NCI-H748 (cell line): ENCODE results near the gene BRSK1.
A peak's percentile ranks its signal among the peaks of the same experiment; 100 is the strongest.

Experiments
- DNase-seq: peaks from one replicate; lab custom pipeline; 2025; ENCODE audit not compliant: unreplicated experiment; lab: John Stamatoyannopoulos, UW

BRSK1 gene

DNA sequence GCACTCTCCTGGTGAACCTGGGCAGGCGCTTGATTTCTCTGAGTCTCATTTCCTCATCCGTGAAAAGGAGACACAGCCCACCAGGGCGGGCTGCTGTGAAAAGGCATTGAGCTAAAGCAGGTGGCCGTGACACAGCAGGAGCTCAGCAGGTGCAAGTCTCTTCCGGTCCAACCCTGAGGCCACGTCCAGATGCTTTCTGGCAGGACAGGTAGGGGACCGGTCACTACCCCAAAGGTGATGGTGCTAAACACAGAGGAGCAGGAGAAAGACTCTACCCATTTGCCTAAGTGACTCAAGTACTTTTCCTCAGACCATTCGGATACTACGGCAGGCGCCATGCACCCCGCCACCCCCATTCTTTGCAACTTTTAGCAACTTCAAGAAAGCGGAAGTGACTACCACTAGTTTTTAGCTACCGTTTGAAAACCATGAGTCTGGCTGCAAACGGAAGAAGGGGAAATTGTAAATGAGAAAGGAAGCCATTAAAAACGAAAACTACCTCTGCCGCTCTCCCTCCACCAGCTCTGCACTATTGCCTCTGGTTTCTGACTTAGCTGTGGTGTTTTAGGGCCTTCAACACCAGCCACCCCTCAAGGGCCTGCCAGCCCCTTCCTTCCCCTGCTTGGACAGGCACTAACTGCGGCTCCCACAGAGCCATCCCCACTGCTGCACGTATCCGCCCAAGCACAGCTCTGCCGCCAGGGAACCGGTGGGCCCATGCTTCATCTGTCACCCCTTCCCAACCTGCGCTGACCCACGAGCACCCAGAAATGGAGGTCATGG is 29.8 kb upstream of the BRSK1 start:
- DNase-seq: peak; percentile 91

GRCh38 chr19:55254625-55254977 is 29.2 kb upstream of the BRSK1 start:
- DNase-seq: no peak

DNA sequence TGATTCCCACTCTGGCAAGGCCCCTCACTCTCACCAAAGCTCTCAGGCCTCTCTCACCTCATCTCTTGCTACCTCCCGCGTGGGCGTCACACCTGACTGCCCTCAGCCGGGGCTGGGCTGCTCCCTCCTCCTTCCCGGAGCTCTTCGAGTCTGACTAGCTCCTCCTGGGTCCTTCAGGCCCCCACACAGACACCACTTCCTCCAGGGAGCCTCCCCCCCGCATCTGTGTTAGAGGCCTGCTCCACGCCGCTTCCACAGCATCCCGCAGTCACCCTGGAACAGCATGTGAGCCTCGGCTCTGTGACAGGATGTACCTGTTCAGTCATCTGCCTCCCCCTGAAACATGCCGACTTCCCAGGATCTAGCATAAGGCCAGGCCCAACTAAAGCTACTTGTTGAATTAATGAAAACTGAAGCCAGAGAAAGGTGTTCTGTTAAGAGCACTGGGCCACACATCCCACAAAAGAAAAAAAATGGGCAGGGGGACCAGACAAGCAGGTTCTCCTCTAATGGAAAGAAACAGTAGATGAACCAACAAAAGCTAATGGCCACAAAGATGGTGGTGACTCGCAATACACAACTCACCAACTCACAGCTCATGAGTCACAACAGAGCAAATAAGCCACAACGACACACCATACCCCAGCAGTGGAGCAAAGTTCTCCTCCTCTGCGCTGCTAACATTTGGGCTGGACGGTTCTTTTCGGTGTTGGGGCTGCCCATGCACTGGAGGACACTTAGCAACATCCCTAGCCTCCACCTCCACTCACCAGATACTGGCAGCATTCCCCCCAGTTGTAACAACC is 28.0 kb upstream of the BRSK1 start:
- no peak for DNase-seq

GRCh38 chr19:55256562-55257460 is 27.0 kb upstream of the BRSK1 start:
- DNase-seq: no peak

GRCh38 chr19:55257461-55258420 is 26.1 kb upstream of the BRSK1 start:
- DNase-seq: peak; percentile 51

DNA sequence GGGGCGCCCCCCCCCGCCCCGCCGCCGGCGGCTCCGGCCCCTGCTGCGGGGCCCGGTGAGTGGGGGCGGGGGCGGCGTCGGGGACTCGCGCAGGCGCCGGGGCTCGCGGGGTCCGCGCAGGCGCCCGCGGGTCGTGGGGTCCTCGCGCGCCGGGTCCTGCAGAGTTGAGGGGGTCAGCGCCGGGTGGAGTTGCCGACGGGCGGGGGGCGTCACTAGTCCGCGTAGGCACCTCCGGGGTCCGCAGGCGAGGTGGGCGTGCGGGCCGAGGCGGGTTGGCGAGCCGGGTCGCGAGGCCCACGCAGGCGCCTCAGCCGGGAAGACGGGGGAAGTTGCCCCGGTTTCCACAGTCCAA is 25.3 kb upstream of the BRSK1 start:
- peak; percentile 53 for DNase-seq

GRCh38 chr19:55258828-55259539 is 24.8 kb upstream of the BRSK1 start, which contains the start of gene PPP6R1:
Gene PPP6R1, minus strand, starts transcription at chr19:55259017. Its CDS starts 11,914 bp downstream, at chr19:55247103.
- DNase-seq: peak; percentile 98

- no peak for DNase-seq
Measured at GRCh38 chr19:55259540-55260210, 24.1 kb upstream of the BRSK1 start.

GRCh38 chr19:55261671-55262126 is 22.1 kb upstream of the BRSK1 start:
- DNase-seq: peak; percentile 90

GRCh38 chr19:55262359-55262758 is 21.4 kb upstream of the BRSK1 start:
- DNase-seq: no peak

DNA sequence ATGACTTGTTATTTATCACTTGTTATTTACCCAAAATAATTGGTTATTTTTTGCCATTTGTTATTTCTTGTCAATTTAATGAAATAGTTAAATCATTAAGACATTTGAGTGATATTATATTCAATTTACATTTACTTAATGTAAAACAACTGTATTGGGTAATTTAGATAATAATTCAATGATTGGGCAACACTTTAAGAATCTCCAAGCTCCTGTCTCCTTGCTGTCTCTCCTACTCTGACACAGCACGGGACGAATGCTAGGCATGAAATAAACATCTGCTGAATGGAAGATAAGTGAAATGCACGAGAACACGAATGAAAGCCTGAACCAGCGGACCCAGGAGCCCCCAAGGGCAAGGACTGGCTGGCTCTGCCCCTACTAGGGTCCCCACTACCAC is 19.3 kb upstream of the BRSK1 start:
- DNase-seq: no peak

DNA sequence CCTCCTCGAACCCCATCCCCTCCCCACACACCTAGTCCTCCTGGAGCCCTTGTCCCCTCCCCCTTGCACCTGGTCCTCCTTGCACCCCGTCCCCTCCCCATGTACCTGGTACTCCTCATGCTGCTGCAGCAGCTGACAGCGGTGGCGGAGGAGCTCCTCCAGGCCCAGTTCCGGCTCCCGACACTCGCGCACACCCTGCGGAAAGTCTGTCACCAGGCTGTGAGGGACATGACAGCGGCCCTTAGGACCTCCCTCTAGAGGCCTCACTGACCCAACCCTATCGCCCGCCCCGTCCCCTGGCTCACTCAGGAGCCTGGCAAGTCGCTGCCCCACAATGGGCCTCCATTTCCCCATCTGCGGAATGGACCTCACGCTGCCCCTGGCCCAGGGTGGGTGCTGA is 18.6 kb upstream of the BRSK1 start:
- DNase-seq: no peak

DNA sequence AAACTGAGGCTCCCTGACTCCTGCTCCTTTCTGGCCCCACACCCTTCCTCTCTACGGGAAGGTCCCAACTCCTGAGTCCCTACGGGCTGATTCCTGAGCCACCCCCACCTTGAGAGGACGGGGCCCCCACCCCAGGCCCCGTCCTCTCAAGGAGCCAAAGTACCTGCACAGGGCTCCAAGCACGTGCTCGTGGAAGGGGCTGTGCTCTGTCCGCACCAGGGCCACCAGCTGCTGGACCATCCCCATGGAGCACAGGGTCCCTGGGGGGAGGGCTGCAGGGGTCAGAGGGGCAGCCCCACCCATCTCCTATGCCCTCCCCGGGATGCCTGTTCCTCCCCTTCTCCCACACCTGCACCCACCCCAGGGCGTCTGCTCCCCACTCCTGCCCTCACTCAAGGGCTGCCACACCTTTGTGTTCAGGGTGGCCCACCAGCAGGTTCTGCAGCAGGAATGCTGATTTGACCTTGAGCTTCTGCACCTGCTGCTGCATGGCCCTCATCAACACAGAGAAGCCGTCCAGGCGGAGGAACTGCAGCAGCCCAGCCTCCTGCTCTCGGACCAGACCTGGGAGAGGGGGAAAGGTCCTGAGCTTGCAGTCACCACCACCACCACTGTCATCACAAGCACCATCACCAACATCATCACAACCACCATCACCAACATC is 17.9 kb upstream of the BRSK1 start:
- no peak for DNase-seq

- DNase-seq: no peak
Measured at GRCh38 chr19:55266404-55266803, 17.4 kb upstream of the BRSK1 start.

DNA sequence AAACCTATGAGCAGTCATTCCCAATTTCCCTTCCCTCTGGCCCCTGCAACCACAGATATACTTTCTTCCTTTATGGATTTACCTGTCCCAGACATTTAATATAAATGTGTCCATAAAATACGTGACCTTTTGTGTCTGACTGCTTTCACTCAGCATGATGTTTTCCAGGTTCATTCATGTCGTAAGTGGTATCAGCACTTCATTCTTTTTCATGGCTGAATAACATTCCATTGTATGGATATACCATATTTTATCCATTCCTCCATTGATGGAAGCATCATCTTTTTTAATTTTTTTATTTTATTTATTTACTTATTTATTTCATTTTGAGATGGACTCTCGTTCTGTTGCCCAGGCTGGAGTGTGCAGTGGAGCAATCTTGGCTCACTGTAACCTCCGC is 17.0 kb upstream of the BRSK1 start:
- DNase-seq: no peak

GRCh38 chr19:55269299-55269698 is 14.5 kb upstream of the BRSK1 start:
- no peak for DNase-seq

DNA sequence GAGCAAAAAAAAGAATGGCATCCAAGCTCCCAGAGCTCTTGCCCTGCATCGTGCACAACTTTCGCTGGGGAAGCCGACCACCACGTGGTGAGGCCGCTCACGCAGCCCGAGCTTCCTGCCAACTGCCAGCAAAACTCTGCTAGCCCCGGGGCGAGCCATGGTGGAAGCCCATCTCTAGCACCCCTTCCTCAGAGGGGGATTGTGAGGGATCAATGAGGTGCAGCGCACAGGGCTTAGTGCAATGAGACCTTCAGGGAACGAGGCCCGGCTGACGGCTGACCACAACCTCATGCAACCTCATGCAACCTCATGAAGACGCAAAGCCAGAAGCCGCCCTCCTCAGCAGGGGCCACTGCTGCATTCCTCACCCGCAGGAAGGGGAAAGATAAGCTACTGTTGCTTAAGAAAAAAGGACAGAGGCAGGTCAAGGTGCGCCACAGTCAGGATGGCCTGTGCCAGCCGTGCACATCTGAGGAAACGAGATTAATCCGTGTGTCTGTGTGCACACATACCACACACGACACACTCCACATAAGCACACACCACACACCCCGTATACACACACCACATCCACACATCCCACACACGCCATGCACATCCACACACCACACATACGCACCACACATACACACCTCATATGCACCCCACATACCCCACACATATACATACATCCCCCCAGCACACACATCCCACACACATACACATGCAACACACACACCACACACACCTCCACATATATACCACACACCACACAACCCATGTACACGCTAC is 13.4 kb upstream of the BRSK1 start:
- no peak for DNase-seq

- DNase-seq: no peak
Measured at GRCh38 chr19:55272142-55272541, 11.7 kb upstream of the BRSK1 start.
